ENCODE data around the gene SMAD5.

The SMAD5 gene

GRCh38 chr5:136212252-136212721 is 79.6 kb downstream of the SMAD5 start:
- DNase-seq (ENCODE audit: low spot score) = no peak
- Histone ChIP-seq H3K27ac (no peak overlapping the region), H3K4me3 (no peak overlapping the region)
- peak; percentile 47 for TF ChIP-seq CTCF (IDR thresholded peaks at IDR 0.05)

- H3K27ac ChIP-seq = no peak overlapping the region
- H3K4me3 ChIP-seq = no peak overlapping the region
- no peak for DNase-seq (ENCODE audit: low spot score)
- no peak for TF ChIP-seq CTCF (IDR thresholded peaks at IDR 0.05)
These were observed 81.4 kb downstream of the SMAD5 start for GRCh38 chr5:136213919-136214493.

- H3K27ac ChIP-seq = no peak overlapping the region
- no peak for TF ChIP-seq CTCF (IDR thresholded peaks at IDR 0.05)
- no peak for DNase-seq (ENCODE audit: low spot score)
- no peak overlapping the region for H3K4me3 ChIP-seq
These were observed 83.2 kb downstream of the SMAD5 start for GRCh38 chr5:136215812-136216211.

GRCh38 chr5:136216230-136216629 is 83.6 kb downstream of the SMAD5 start:
- DNase-seq (ENCODE audit: low spot score) = no peak
- no peak overlapping the region for H3K27ac ChIP-seq
- TF ChIP-seq CTCF (IDR thresholded peaks at IDR 0.05) = no peak
- no peak overlapping the region for H3K4me3 ChIP-seq

- Histone ChIP-seq H3K4me3 (no peak overlapping the region), H3K27ac (no peak overlapping the region)
- no peak for DNase-seq (ENCODE audit: low spot score)
- no peak for TF ChIP-seq CTCF (IDR thresholded peaks at IDR 0.05)
These were observed 88.7 kb downstream of the SMAD5 start for GRCh38 chr5:136221340-136221739.

GRCh38 chr5:136222580-136223235 is 90.1 kb downstream of the SMAD5 start:
- Histone ChIP-seq H3K4me3 (no peak overlapping the region), H3K27ac (no peak overlapping the region)
- no peak for TF ChIP-seq CTCF (IDR thresholded peaks at IDR 0.05)
- DNase-seq (ENCODE audit: low spot score) = no peak

GRCh38 chr5:136225796-136226195 is 93.2 kb downstream of the SMAD5 start:
- H3K4me3 ChIP-seq = no peak overlapping the region

More at GRCh38 chr5:136225796-136226195, 93.2 kb downstream of the SMAD5 start:
- DNase-seq (ENCODE audit: low spot score) = no peak
- H3K27ac ChIP-seq = no peak overlapping the region
- no peak for TF ChIP-seq CTCF (IDR thresholded peaks at IDR 0.05)

Measured in coronary artery (tissue), 2 donors.